ENCODE data around the gene NFE2L2. TPM values are rescaled to one million over a fixed set of nuclear protein-coding genes. Genes with fewer than 3 reads are reported as not detected.
A peak's percentile ranks its signal among the peaks of the same experiment; 100 is the strongest.
"Not testable (repeated sequence)": the region's sequence is repeated elsewhere in the genome, so short reads cannot be mapped to it uniquely, and the experiment has no call there.

The NFE2L2 gene
- total RNA-seq, 6 experiments from 2014 or later = 59.0 to 76.5 (median 67.8) TPM

DNA sequence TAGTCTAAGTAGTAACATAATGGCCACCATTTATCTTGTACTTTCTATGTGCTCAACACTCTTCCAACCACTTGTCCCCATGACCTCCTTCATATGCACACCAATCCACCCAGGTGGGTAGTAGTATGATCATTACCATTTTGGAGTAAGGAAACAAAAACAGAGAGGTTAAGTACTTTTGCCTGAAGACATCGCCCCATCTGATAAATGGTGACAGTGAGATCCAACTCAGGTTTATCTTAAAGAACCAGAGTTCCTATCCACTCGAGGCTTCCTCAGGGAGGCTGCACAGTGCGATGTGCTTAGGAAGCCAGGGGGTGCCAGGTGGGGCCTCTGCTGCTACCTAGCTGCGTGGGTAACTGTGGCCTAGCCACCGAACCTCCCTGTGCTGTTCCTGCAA, 14.1 kb downstream of the NFE2L2 start:
- Mint-ChIP-seq H3K27me3 (ENCODE audit: insufficient read depth) (no peaks in the 10 kb centered on the region), H3K36me3 (ENCODE audit: low read depth) (peaks cover 36% of the 10 kb centered on the region), H3K4me1 (ENCODE audit: low read depth) (peaks cover 65% of the 10 kb centered on the region), H3K27ac (no peak overlapping the region), H3K4me3 (no peak overlapping the region), H3K9me3 (no peaks in the 10 kb centered on the region)
- TF ChIP-seq, protein P1, sequence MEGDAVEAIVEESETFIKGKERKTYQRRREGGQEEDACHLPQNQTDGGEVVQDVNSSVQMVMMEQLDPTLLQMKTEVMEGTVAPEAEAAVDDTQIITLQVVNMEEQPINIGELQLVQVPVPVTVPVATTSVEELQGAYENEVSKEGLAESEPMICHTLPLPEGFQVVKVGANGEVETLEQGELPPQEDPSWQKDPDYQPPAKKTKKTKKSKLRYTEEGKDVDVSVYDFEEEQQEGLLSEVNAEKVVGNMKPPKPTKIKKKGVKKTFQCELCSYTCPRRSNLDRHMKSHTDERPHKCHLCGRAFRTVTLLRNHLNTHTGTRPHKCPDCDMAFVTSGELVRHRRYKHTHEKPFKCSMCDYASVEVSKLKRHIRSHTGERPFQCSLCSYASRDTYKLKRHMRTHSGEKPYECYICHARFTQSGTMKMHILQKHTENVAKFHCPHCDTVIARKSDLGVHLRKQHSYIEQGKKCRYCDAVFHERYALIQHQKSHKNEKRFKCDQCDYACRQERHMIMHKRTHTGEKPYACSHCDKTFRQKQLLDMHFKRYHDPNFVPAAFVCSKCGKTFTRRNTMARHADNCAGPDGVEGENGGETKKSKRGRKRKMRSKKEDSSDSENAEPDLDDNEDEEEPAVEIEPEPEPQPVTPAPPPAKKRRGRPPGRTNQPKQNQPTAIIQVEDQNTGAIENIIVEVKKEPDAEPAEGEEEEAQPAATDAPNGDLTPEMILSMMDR (IDR thresholded peaks at IDR 0.05) = no peak
- DNase-seq = no peak

DNA sequence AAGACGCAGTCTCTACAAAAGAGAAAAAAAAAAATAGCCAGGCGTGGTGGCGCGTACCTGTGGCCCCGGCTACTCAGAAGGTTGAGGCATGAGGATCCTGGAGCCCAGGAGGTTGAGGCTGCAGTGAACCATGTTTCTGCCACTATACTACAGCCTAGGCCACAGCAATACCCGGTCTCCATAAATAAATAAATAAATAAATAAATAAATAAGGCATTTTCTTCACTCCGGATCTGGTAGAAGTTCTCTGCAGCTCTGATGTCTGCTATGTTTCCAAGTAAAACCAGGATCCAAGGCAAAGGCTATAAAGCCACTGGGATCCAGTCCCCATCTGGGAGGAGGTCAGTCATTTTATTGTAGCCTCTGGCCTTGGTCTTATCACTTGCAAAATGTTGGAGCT, 15.5 kb downstream of the NFE2L2 start:
- Mint-ChIP-seq H3K27me3 (ENCODE audit: insufficient read depth) (no peaks in the 10 kb centered on the region), H3K27ac (no peak overlapping the region), H3K36me3 (ENCODE audit: low read depth) (peaks cover 26% of the 10 kb centered on the region), H3K4me3 (no peak overlapping the region), H3K9me3 (no peaks in the 10 kb centered on the region), H3K4me1 (ENCODE audit: low read depth) (peaks cover 65% of the 10 kb centered on the region)
- no peak for DNase-seq
- TF ChIP-seq, protein P1 (IDR thresholded peaks at IDR 0.05) = no peak

DNA sequence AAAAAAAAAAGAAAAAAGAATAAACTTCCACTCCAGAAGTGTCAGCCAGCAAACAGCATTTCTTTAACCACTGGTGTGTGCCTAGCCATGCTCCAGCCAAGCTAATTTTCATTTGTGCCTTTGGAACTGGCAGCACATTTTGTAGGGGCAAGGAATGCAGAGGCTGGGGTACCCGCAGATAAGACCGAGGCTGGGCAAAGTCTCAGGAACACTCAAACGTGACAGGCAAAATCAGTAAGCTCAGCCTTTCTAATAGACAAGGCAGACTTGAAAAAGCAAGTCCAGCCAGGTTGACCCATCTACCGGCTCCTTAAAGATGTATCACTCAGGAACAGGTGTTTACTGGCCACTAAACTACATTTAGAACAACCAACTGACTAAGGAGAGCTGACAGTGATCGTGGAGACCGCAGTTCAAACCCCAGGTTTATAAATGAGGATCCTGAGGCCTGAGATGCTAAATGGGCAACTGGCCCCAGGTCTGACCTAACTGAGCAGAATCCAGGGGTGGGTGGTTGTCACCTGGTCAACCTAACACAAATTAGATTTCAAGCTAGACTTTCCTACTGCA, 16.7 kb downstream of the NFE2L2 start:
- DNase-seq = no peak
- TF ChIP-seq, protein P1 (IDR thresholded peaks at IDR 0.05) = no peak
- Mint-ChIP-seq H3K4me1 (ENCODE audit: low read depth) (peaks cover 62% of the 10 kb centered on the region), H3K27me3 (ENCODE audit: insufficient read depth) (no peaks in the 10 kb centered on the region), H3K9me3 (no peaks in the 10 kb centered on the region), H3K4me3 (no peak overlapping the region), H3K27ac (no peak overlapping the region; the same call in 1 of the 2 replicates), H3K36me3 (ENCODE audit: low read depth) (peaks cover 16% of the 10 kb centered on the region)

DNA sequence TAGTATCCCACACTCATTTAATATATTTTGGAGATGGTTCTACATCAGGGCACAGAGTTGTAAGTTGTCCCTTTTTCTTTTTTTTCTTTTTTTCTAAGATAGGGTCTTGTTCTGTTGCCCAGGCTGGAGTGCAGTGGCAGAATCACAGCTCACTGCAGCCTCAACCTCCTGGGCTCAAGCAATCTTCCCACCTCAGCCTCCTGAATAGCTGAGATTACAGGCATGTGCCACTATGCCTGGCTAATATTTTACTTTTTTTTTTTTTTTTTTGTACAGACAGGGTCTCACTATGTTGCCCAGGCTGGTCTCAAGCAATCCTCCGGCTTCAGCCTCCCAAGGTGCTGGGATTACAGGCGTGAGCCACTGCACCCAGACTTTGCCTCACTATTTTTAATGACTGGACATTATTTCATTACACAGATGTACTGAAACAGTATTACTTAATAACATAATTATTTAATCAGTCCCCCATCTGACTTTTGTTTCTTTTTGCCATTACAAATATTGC, 17.9 kb downstream of the NFE2L2 start:
- Mint-ChIP-seq H3K4me1 (ENCODE audit: low read depth) (peaks cover 62% of the 10 kb centered on the region), H3K27ac (peak overlapping the region; percentile 84)
- H3K4me3 Mint-ChIP-seq; H3K9me3 Mint-ChIP-seq; H3K36me3 Mint-ChIP-seq (ENCODE audit: low read depth); H3K27me3 Mint-ChIP-seq (ENCODE audit: insufficient read depth); DNase-seq: not testable (repeated sequence)

DNA sequence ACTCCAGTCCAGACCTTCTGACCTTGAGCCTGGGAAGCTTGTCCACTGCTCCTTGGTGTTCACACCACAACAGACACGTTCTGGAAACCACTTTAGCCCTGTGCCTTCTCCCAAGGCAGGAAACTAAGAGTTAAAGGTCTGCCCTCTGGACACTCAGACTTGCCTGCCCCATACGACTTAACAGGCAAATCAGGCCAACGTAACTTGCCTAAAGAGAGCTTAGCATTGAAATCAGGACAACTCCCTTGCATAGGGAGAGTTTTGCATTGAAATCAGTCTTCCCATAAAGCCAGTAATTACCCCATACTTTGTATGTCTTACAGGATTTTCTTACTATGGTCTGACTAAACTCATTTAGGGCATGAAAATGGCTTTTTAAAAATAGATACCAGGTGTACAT, 18.5 kb downstream of the NFE2L2 start:
- H3K36me3 Mint-ChIP-seq (ENCODE audit: low read depth) = peaks cover under 1% of the 10 kb centered on the region; the same call in 1 of the 2 replicates
- no peaks in the 10 kb centered on the region for H3K27me3 Mint-ChIP-seq (ENCODE audit: insufficient read depth)
- H3K4me1 Mint-ChIP-seq (ENCODE audit: low read depth) = peaks cover 62% of the 10 kb centered on the region
- DNase-seq = no peak
- no peak overlapping the region for H3K4me3 Mint-ChIP-seq
- TF ChIP-seq, protein P1 (IDR thresholded peaks at IDR 0.05) = no peak
- H3K27ac Mint-ChIP-seq = peak overlapping the region; percentile 84
- no peaks in the 10 kb centered on the region for H3K9me3 Mint-ChIP-seq

DNA sequence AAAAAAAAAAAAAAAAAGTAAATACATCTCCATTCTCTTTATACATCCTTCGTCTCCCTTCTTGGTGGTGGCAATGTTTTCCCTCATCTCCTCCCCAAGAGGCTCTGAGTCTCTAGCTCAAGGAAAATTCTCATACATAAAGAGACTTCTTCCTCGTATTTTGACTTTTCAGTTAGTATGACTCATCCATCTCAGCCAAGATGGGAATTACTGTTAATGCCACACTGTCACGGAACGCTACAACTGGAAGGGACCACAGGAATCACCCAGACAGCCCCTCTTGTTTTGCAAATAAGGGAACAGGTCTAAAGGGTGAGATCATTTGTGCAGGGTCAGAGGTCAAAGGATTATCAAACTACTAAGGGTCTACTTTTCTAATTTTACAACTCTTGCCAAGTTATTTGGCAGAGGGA, 19.5 kb downstream of the NFE2L2 start:
- H3K4me3 Mint-ChIP-seq = peak overlapping the region; percentile 48
- DNase-seq = peak; percentile 86
- peak overlapping the region; percentile 84 for H3K27ac Mint-ChIP-seq
- no peaks in the 10 kb centered on the region for H3K27me3 Mint-ChIP-seq (ENCODE audit: insufficient read depth)
- H3K36me3 Mint-ChIP-seq (ENCODE audit: low read depth) = peaks cover 3% of the 10 kb centered on the region
- TF ChIP-seq, protein P1 (IDR thresholded peaks at IDR 0.05) = no peak
- H3K4me1 Mint-ChIP-seq (ENCODE audit: low read depth) = peaks cover 69% of the 10 kb centered on the region
- no peaks in the 10 kb centered on the region for H3K9me3 Mint-ChIP-seq

Measured in HFFc6 (cell line).